H1 (cell line): ENCODE results near the gene FBXL12. TPM values are rescaled to one million over a fixed set of nuclear protein-coding genes. Genes with fewer than 3 reads are reported as not detected.

ENCODE experiments used
- CTCF ChIA-PET: fragments of 300-600 bp; sonication (Branson Sonifier 250); formaldehyde crosslinking; loops from one replicate; lab custom pipeline; 2021; ENCODE audit not compliant: partially characterized antibody; lab: Charles Lee
- POLR2A ChIA-PET: fragments of 300-600 bp; sonication (Branson Sonifier 250); formaldehyde crosslinking; loops from one replicate; lab custom pipeline; 2021; ENCODE audit warnings: inconsistent platforms; ENCODE audit not compliant: partially characterized antibody; lab: Charles Lee
- DNase-seq, 2 experiments: peaks; one replicate each; pipeline versions ENCODE4 v3.0.0 to v3.0.0-alpha.2; 2010 to 2022; ENCODE audit warnings: low spot score in 2 of 2, low read depth in 1 of 2, mixed read lengths in 1 of 2
- FAIRE-seq: peaks from 2 replicates; lab custom pipeline; 2011; peaks lifted over from hg19 to GRCh38; lab: Jason Lieb, UNC
- H2AFZ ChIP-seq: 2 replicates; pipeline ENCODE4 v1.8.1; 2012; ENCODE audit warnings: low read length, inconsistent platforms
- H2AK5ac ChIP-seq: 2 replicates; pipeline ENCODE4 v1.6.1; 2013; ENCODE audit warnings: low read depth, low read length
- H2BK120ac ChIP-seq: replicated peaks from 2 replicates; pipeline ENCODE3; 2013; ENCODE audit warnings: low read depth, low read length, inconsistent platforms
- H2BK12ac ChIP-seq: 2 replicates; pipeline ENCODE4 v1.6.1; 2013; ENCODE audit warnings: low read depth, low read length
- H2BK15ac ChIP-seq: 2 replicates; pipeline ENCODE4 v1.6.1; 2013; ENCODE audit warnings: low read length
- H2BK20ac ChIP-seq: 2 replicates; pipeline ENCODE4 v1.6.1; 2013; ENCODE audit warnings: low read length
- H2BK5ac ChIP-seq: 2 replicates; pipeline ENCODE4 v1.6.1; 2013; ENCODE audit warnings: low read depth, low read length
- H3K14ac ChIP-seq: 2 replicates; pipeline ENCODE4 v1.6.1; 2013; ENCODE audit warnings: inconsistent platforms; ENCODE audit not compliant: insufficient read length
- H3K18ac ChIP-seq: 2 replicates; pipeline ENCODE4 v1.6.1; 2013; ENCODE audit warnings: low read length; ENCODE audit errors: extremely low read depth
- H3K23ac ChIP-seq: 2 replicates; pipeline ENCODE4 v1.6.1; 2013; ENCODE audit warnings: inconsistent platforms; ENCODE audit not compliant: insufficient read length
- H3K23me2 ChIP-seq: 2 replicates; pipeline ENCODE4 v1.6.1; 2013; ENCODE audit warnings: low read depth, low read length
- H3K27ac ChIP-seq: 2 replicates; pipeline ENCODE4 v1.6.1; 2011; ENCODE audit warnings: low read depth, low read length, inconsistent platforms
- H3K27me3 ChIP-seq, 4 experiments: replicated peaks in 1 of 4; 1 replicate in 1 of 4; 2 replicates in 3 of 4; pipeline versions ENCODE4 v1.6.1 to v1.8.1; 2011 to 2013; ENCODE audit warnings: low read length in 3 of 4, mild to moderate bottlenecking in 3 of 4, inconsistent platforms in 2 of 4, mixed read lengths in 2 of 4, moderate library complexity in 1 of 4; ENCODE audit not compliant: control insufficient read depth in 3 of 4, insufficient read depth in 3 of 4; ENCODE audit errors: extremely low read depth in 1 of 4
- H3K36me3 ChIP-seq, 4 experiments: 2 replicates each; pipeline versions ENCODE4 v1.6.1 to v1.8.1; 2011 to 2013; ENCODE audit warnings: mild to moderate bottlenecking in 4 of 4, low read length in 3 of 4, moderate library complexity in 2 of 4, control low read depth in 1 of 4, inconsistent platforms in 1 of 4; ENCODE audit not compliant: insufficient read depth in 4 of 4, control insufficient read depth in 2 of 4
- H3K4ac ChIP-seq: replicated peaks from 2 replicates; pipeline ENCODE3; 2013; ENCODE audit warnings: low read length, low read depth, mixed read lengths, inconsistent platforms; ENCODE audit not compliant: insufficient read length
- H3K4me1 ChIP-seq, 4 experiments: replicated peaks in 1 of 4; 1 replicate in 1 of 4; 2 replicates in 3 of 4; pipeline versions ENCODE4 v1.6.1 to v1.8.1; 2011 to 2013; ENCODE audit warnings: low read length in 3 of 4, inconsistent platforms in 2 of 4, mixed read lengths in 1 of 4; ENCODE audit not compliant: insufficient read depth in 4 of 4, control insufficient read depth in 3 of 4
- H3K4me2 ChIP-seq, 2 experiments: 2 replicates each; pipeline versions ENCODE4 v1.6.1 to v1.8.1; 2011 to 2013; ENCODE audit warnings: low read depth in 2 of 2, low read length in 2 of 2, control low read depth in 1 of 2, inconsistent platforms in 1 of 2, mild to moderate bottlenecking in 1 of 2; ENCODE audit not compliant: insufficient read depth in 1 of 2
- H3K4me3 ChIP-seq, 4 experiments: fragments of 200-600, 300-600 bp in 1 of 4; sonication (generic), shearing (Covaris generic), sonication (Bioruptor Twin) in 1 of 4; 2 replicates each; pipeline versions ENCODE4 v1.5.1 to v1.8.1; 2011 to 2016; ENCODE audit warnings: low read length in 4 of 4, low read depth in 3 of 4, control low read depth in 2 of 4, inconsistent platforms in 2 of 4, mild to moderate bottlenecking in 2 of 4, mixed read lengths in 1 of 4, moderate library complexity in 1 of 4; ENCODE audit not compliant: insufficient read depth in 2 of 4; ENCODE audit errors: extremely low read depth in 1 of 4
- H3K56ac ChIP-seq: replicated peaks from 2 replicates; pipeline ENCODE3; 2013; ENCODE audit warnings: low read depth, mild to moderate bottlenecking, mixed read lengths, low read length, inconsistent platforms; ENCODE audit not compliant: insufficient read length
- H3K79me1 ChIP-seq: 2 replicates; pipeline ENCODE4 v1.6.1; 2013; ENCODE audit warnings: low read depth, low read length, control low read depth
- H3K79me2 ChIP-seq, 2 experiments: 2 replicates each; pipeline versions ENCODE4 v1.6.1 to v1.8.1; 2012 to 2013; ENCODE audit warnings: low read length in 2 of 2, mild to moderate bottlenecking in 2 of 2, inconsistent platforms in 1 of 2; ENCODE audit not compliant: insufficient read depth in 2 of 2, control insufficient read depth in 1 of 2
- H3K9ac ChIP-seq, 4 experiments: replicated peaks in 1 of 4; 1 replicate in 1 of 4; 2 replicates in 3 of 4; pipeline versions ENCODE4 v1.6.1 to v1.8.1; 2011 to 2013; ENCODE audit warnings: low read depth in 3 of 4, low read length in 3 of 4, control low read depth in 2 of 4, mild to moderate bottlenecking in 2 of 4, moderate library complexity in 2 of 4, inconsistent platforms in 1 of 4; ENCODE audit errors: extremely low read depth in 1 of 4
- H3K9me3 ChIP-seq, 2 experiments: 2 replicates each; pipeline versions ENCODE4 v1.6.1 to v1.8.1; 2012 to 2013; ENCODE audit warnings: mild to moderate bottlenecking in 2 of 2, moderate library complexity in 2 of 2, control low read depth in 1 of 2, inconsistent platforms in 1 of 2, low read depth in 1 of 2, low read length in 1 of 2, mixed read lengths in 1 of 2; ENCODE audit not compliant: insufficient read depth in 2 of 2
- H4K20me1 ChIP-seq, 2 experiments: replicated peaks in 1 of 2; 2 replicates each; pipeline versions ENCODE3 to v1.8.1; 2011 to 2013; ENCODE audit warnings: inconsistent platforms in 2 of 2, low read length in 2 of 2, mild to moderate bottlenecking in 1 of 2; ENCODE audit not compliant: insufficient read depth in 2 of 2, control insufficient read depth in 1 of 2
- H4K5ac ChIP-seq: 2 replicates; pipeline ENCODE4 v1.6.1; 2013; ENCODE audit warnings: low read length, low read depth, mixed read lengths, inconsistent platforms; ENCODE audit not compliant: insufficient read length
- H4K8ac ChIP-seq: 2 replicates; pipeline ENCODE4 v1.8.0; 2013; ENCODE audit warnings: mild to moderate bottlenecking, moderate library complexity, low read length, inconsistent platforms; ENCODE audit not compliant: insufficient read depth; ENCODE audit errors: extremely low read depth
- H4K91ac ChIP-seq: replicated peaks from 2 replicates; pipeline ENCODE3; 2013; ENCODE audit warnings: low read length, mixed read lengths, inconsistent platforms; ENCODE audit not compliant: insufficient read length
- GABPA ChIP-seq: IDR thresholded peaks from 2 replicates; pipeline ENCODE4 v1.6.1; 2011; ENCODE audit warnings: mild to moderate bottlenecking, low read length, moderate library complexity, borderline replicate concordance; ENCODE audit not compliant: insufficient read depth
- NANOG ChIP-seq: IDR thresholded peaks from 2 replicates; pipeline ENCODE4 v1.6.1; 2011; ENCODE audit warnings: low read length, low read depth, mild to moderate bottlenecking, inconsistent platforms; ENCODE audit not compliant: insufficient read depth, poor library complexity, severe bottlenecking
- PHF8 ChIP-seq: fragments of 200-600 bp; sonication (generic); conservative IDR thresholded peaks from 2 replicates; pipeline ENCODE4 v1.7.1; 2012; ENCODE audit warnings: low read depth, mild to moderate bottlenecking, inconsistent platforms, low read length, moderate library complexity
- TBP ChIP-seq: IDR thresholded peaks from 2 replicates; pipeline ENCODE4 v1.6.1; 2011; ENCODE audit warnings: low read depth, low read length, improper control_type of control experiment
- WGBS, 2 experiments: shearing (Covaris generic) in 1 of 2; methylation state at CpG; one replicate each; pipeline versions ENCODE4 v1.1.6 to v1.1.7; 2013 to 2015; ENCODE audit warnings: low lambda C conversion rate in 2 of 2, mixed read lengths in 2 of 2, inconsistent platforms in 1 of 2, low coverage in 1 of 2, missing lambda C conversion rate in 1 of 2; ENCODE audit not compliant: insufficient replicate concordance in 2 of 2, insufficient coverage in 1 of 2, insufficient read length in 1 of 2; ENCODE audit errors: extremely low coverage in 1 of 2, missing lambda C conversion rate in 1 of 2; 5-methylcytosine and 5-hydroxymethylcytosine counted together
- polyA plus RNA-seq, 7 experiments: library from polyadenylated mRNA; depleted of rRNA in 3 of 7; stranded (reverse) in 5 of 7; unstranded in 2 of 7; fragments of >200 nt in 5 of 7; fragments of 200-250 nt in 2 of 7; gene quantifications; 1 replicate in 5 of 7; 2 replicates in 1 of 7; 4 replicates in 1 of 7; pipeline versions ENCODE4 v1.2.1 to v1.2.3, GENCODE V29; 2011 to 2013; ENCODE audit warnings: missing spikeins in 2 of 7, mixed read lengths in 2 of 7
- total RNA-seq: library from RNA; stranded (reverse); fragmentation: NEBNext Ultra II Directional; extraction: Animal tissue kit (Norgen Biotek cat#: 25700); gene quantifications from 2 replicates; pipeline ENCODE4 v1.2.1, GENCODE V29; 2021
- TF ChIP-seq, protein P1 (sequence below): IDR thresholded peaks from 2 replicates; pipeline ENCODE4 v1.6.1; 2012; ENCODE audit warnings: inconsistent platforms

Gene FBXL12
- total and polyA plus RNA-seq, 2 of the 8 experiments (the other 6 are each of a cell fraction or from before 2014, with no cell fraction given): 24.6 to 62.3 TPM

DNA sequence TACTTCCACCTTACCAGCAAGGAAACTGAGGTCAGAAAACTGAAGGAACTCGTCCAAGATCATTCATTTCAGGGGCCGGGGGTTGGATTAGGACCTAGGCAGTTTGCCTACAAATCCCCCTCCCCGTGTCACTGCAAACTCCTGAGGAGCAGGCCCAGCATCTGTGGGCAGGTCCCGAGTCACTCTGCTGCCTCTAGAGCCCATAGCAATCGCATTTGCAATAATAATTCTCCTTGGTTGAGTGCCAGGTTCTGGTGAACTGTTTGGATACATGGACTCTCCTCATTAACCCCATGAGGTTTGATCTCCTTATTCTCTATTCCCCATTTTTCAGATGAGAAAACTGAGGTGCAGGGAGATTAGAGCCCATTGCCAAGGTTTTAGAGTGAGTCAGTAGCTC is 17.1 kb upstream of the FBXL12 start:
- TF ChIP-seq PHF8: no peak
- TF ChIP-seq, protein P1, sequence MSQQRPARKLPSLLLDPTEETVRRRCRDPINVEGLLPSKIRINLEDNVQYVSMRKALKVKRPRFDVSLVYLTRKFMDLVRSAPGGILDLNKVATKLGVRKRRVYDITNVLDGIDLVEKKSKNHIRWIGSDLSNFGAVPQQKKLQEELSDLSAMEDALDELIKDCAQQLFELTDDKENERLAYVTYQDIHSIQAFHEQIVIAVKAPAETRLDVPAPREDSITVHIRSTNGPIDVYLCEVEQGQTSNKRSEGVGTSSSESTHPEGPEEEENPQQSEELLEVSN: no peak
- no peak for TF ChIP-seq GABPA
- no peak for TF ChIP-seq TBP
- TF ChIP-seq NANOG: no peak
- TF ChIP-seq, all 59 proteins: peak for 0

More for the DNA sequence above, 17.1 kb upstream of the FBXL12 start:
- no peak overlapping the region for H3K56ac ChIP-seq
- H3K4me3 ChIP-seq: peak overlapping the region; percentile 64 to 84 (median 74)
- ChIA-PET POLR2A (interaction anchor here (0.6 to 2.1 kb wide), 4 partner anchors 10 to 307 kb away, joined by 3 to 6 read pairs (median 3); no protein-coding TSS in a partner anchor), CTCF (interaction anchor here (0.6 to 0.7 kb wide), 2 partner anchors 205 to 302 kb away, joined by 3 read pairs; no protein-coding TSS in a partner anchor)
- H3K79me2 ChIP-seq: peaks cover 5 to 15% of the 10 kb centered on the region in 2 experiments
- H3K23ac ChIP-seq: no peak overlapping the region
- no peaks in the 10 kb centered on the region for H3K9me3 ChIP-seq
- H4K91ac ChIP-seq: no peak overlapping the region
- H3K23me2 ChIP-seq: peaks cover 6% of the 10 kb centered on the region; the same call in 1 of the 2 replicates
- no peak for FAIRE-seq
- peaks cover 0 to 4% (median 1%) of the 10 kb centered on the region in 4 experiments; a peak in 3 of 7 replicates for H3K4me1 ChIP-seq
- H4K8ac ChIP-seq: peak overlapping the region; percentile 29; the same call in 1 of the 2 replicates
- no peak overlapping the region for H4K5ac ChIP-seq
- H4K20me1 ChIP-seq: peaks cover 1 to 16% of the 10 kb centered on the region in 2 experiments
- no peak overlapping the region for H3K18ac ChIP-seq
- H2BK15ac ChIP-seq: no peak overlapping the region
- H3K27ac ChIP-seq: no peak overlapping the region
- H3K14ac ChIP-seq: no peak overlapping the region
- H2BK12ac ChIP-seq: no peak overlapping the region
- no peak overlapping the region for H2AK5ac ChIP-seq
- H3K27me3 ChIP-seq: no peaks in the 10 kb centered on the region
- DNase-seq: no peak
- H3K4ac ChIP-seq: no peak overlapping the region
- H2BK20ac ChIP-seq: no peak overlapping the region
- WGBS, 2 experiments: 39% methylated on average over 5 of the region's 5 CpGs; no CpG with 5 or more reads in 1 of the 2 experiments
- H2AFZ ChIP-seq: no peak overlapping the region
- H3K79me1 ChIP-seq: peaks cover 14% of the 10 kb centered on the region
- peak overlapping the region; percentile 72 to 88 for H3K4me2 ChIP-seq
- peak overlapping the region in 3 of 4 experiments; percentile 71 to 79 (median 72); a peak in 6 of 7 replicates for H3K9ac ChIP-seq
- peaks cover 0 to 17% (median 5%) of the 10 kb centered on the region in 4 experiments; a peak in 5 of 8 replicates for H3K36me3 ChIP-seq
- no peak overlapping the region for H2BK120ac ChIP-seq
- H2BK5ac ChIP-seq: no peak overlapping the region
